ENCODE measurements around the gene DHX58.
"Not testable (repeated sequence)": the region's sequence is repeated elsewhere in the genome, so short reads cannot be mapped to it uniquely, and the experiment has no call there.

DHX58 gene

GRCh38 chr17:42146911-42147607 lies 34.5 kb upstream of the DHX58 start:
- DNase-seq (ENCODE audit: extremely low spot score) = no peak
- ChIA-PET CTCF (no interaction called here), POLR2A (no interaction called here)
- no peak for TF ChIP-seq CTCF (IDR thresholded peaks at IDR 0.05; ENCODE audit: control extremely low read depth, extremely low read depth, low read depth, missing control alignments)

GRCh38 chr17:42143138-42143537 lies 30.6 kb upstream of the DHX58 start:
- CTCF ChIA-PET = interaction anchor here (0.9 to 1.6 kb wide), 5 partner anchors 11 to 123 kb away, joined by 3 to 5 read pairs (median 3); partner anchors contain the start of gene NKIRAS2
- DNase-seq (ENCODE audit: extremely low spot score); POLR2A ChIA-PET: not testable (repeated sequence)

- DNase-seq (ENCODE audit: extremely low spot score) = no peak
- no peak for TF ChIP-seq CTCF (IDR thresholded peaks at IDR 0.05; ENCODE audit: control extremely low read depth, extremely low read depth, low read depth, missing control alignments)
- POLR2A ChIA-PET = interaction anchor here (0.8 kb wide), 1 partner anchor 126 kb away, joined by 3 read pairs; no protein-coding TSS in a partner anchor
- CTCF ChIA-PET = interaction anchor here (0.9 to 1.6 kb wide), 5 partner anchors 10 to 122 kb away, joined by 3 to 5 read pairs (median 3); partner anchors contain the start of gene NKIRAS2
These were observed 29.9 kb upstream of the DHX58 start for GRCh38 chr17:42142371-42142896.

GRCh38 chr17:42141382-42141781 lies 28.9 kb upstream of the DHX58 start:
- no peak for TF ChIP-seq CTCF (IDR thresholded peaks at IDR 0.05; ENCODE audit: control extremely low read depth, extremely low read depth, low read depth, missing control alignments)
- ChIA-PET CTCF (interaction anchor here (0.7 to 1.4 kb wide), 2 partner anchors 8 to 12 kb away, joined by 3 read pairs; no protein-coding TSS in a partner anchor), POLR2A (no interaction called here)
- no peak for DNase-seq (ENCODE audit: extremely low spot score)

- POLR2A ChIA-PET; DNase-seq (ENCODE audit: extremely low spot score): not testable (repeated sequence)
- CTCF ChIA-PET = interaction anchor here (0.7 to 2.3 kb wide), 3 partner anchors 8 to 75 kb away, joined by 3 to 5 read pairs (median 3); no protein-coding TSS in a partner anchor
These were observed 28.2 kb upstream of the DHX58 start for GRCh38 chr17:42140690-42141089.

GRCh38 chr17:42138749-42139492 lies 26.4 kb upstream of the DHX58 start:
- no peak for DNase-seq (ENCODE audit: extremely low spot score)
- TF ChIP-seq CTCF (IDR thresholded peaks at IDR 0.05; ENCODE audit: control extremely low read depth, extremely low read depth, low read depth, missing control alignments) = no peak
- CTCF ChIA-PET = interaction anchor here (0.9 to 4.3 kb wide), 13 partner anchors 10 to 389 kb away, joined by 3 to 15 read pairs (median 3); partner anchors contain the start of gene KAT2A
- POLR2A ChIA-PET = no interaction called here

GRCh38 chr17:42136654-42137051 lies 24.1 kb upstream of the DHX58 start:
- CTCF ChIA-PET = interaction anchor here (1.1 to 4.3 kb wide), 13 partner anchors 9 to 113 kb away, joined by 3 to 15 read pairs (median 4); partner anchors contain the start of gene DHX58
- POLR2A ChIA-PET = interaction anchor here (0.6 to 0.9 kb wide), 2 partner anchors 55 to 170 kb away, joined by 3 to 11 read pairs; partner anchors contain the start of gene CNP
- no peak for DNase-seq (ENCODE audit: extremely low spot score)
- TF ChIP-seq CTCF (IDR thresholded peaks at IDR 0.05; ENCODE audit: control extremely low read depth, extremely low read depth, low read depth, missing control alignments) = no peak

Measured in GM10248 (cell line).